GM18498 (cell line): ENCODE results near the gene ICAM2.
A peak's percentile ranks its signal among the peaks of the same experiment; 100 is the strongest.

Experiments used
- ATAC-seq: cut with Tn5 transposase; IDR thresholded peaks from one replicate; pipeline ENCODE4 v1.9.1; 2021; ENCODE audit warnings: mild to moderate bottlenecking, moderate library complexity; ENCODE audit not compliant: unreplicated experiment

ICAM2 gene

DNA sequence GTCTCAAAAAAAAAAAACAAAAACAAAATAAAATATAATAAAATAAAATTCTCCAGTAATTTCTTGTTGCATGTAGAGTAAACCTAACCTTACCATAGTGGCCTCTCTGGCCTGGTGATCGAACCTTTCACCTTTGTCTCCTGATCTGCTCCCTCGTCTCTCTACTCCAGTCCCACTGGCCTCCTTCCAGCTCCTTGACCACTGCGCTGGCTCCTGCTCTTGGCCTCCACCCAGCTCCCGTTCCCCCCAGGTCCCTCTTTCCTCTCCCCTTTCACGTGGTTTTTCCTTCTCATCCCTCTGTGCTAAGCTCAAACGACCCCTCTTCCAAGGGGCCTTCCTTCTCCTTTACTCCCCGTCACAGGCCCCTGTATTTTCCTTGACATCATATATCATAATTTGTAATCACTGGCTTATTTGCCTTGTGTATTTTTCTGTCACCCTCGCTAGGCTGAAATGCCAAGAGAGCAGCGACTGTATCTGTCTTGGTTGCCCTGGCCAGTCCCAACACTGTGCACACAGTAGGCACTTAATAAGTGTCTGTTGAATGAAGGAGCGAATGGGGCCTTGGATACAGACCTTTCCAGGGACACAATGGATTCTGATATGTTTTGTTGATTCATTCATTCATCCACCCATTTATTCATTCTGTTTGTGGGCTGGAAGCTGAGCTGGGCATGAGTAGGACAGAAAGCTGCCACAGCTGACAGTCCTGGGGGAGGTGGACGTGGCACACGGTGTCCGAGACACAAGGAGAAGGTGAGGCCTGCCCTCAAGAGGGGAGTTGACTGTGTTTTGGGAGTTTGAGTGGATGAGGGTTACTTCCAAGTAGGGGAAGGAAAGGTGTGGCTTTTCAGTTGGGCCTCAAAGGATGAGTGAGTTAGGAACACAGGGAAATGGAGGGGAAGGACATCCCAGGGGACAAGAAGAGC is 41.9 kb downstream of the ICAM2 start:
- no peak for ATAC-seq

DNA sequence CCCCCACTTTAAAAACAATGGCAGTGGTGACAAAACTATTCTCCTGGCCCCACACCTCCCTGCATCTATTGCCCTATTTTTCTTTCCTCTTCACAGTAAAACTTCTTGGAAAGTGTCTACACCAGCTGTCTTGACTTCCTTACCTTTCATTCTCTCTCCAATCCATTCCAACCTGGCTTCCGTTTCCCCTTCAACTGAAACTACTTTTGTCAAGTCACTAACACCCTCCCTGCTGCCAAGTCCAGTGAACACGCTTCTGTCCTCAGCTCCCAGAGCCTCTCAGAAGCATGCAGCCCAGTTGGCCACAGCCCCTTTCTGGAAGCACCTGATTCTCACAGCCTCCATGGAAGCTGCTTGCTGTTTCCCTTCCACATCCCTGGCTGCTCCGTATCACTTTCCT is 43.7 kb downstream of the ICAM2 start:
- no peak for ATAC-seq

DNA sequence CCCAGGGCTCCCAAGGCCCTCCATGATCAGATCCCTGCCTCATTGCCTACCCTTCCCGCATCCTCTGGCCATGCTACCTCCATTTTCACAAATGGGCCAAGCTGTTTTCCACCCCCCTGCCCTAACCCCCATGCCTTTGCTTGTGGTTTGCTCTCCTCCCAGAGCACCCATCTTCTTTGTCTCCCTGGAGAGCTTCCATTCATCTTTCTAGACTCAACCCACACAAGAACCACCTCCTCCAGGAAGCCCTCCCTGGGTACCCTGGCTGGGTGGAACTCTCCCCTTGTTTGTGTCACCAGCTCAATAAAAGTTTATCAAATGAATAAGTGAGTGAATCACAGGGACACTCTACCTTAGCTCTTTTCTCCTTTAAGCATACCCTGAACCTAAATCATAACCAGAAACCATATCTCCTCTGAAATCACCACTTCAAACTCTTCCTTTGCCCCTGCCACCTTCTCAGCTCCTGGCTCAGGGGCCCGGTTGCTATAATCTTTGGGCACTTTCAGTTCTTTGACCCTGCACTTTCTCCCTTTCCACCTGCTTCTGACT is 44.8 kb downstream of the ICAM2 start:
- ATAC-seq: no peak

DNA sequence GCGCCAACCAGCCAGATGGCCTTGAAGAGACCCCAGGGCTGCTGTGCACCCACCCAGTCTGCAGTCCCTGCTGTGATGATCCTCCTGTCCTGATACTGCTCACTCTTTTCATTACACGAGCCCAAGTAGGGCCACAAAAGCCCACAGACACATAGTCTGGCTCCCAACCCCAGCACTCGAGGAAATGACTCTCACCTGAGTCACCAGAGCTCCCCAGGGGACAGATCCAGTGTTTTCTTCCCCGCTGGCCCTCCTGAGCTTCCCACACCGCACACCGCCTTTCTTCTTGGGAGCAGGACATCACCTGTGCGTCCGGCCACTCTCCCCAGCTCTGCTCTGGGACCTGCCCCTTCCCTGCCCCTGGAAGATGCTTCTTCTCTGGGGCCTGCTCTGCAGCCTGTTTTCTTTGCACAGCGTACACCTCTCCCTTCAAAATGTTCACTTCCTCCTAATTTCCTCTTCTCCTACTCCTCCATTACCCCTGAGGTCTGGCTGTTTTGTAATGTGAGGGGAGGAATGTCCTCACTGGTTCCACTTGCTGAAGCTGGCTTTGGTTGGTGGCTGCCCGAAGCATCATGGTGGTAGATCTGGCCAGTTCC is 45.7 kb downstream of the ICAM2 start:
- ATAC-seq: no peak

DNA sequence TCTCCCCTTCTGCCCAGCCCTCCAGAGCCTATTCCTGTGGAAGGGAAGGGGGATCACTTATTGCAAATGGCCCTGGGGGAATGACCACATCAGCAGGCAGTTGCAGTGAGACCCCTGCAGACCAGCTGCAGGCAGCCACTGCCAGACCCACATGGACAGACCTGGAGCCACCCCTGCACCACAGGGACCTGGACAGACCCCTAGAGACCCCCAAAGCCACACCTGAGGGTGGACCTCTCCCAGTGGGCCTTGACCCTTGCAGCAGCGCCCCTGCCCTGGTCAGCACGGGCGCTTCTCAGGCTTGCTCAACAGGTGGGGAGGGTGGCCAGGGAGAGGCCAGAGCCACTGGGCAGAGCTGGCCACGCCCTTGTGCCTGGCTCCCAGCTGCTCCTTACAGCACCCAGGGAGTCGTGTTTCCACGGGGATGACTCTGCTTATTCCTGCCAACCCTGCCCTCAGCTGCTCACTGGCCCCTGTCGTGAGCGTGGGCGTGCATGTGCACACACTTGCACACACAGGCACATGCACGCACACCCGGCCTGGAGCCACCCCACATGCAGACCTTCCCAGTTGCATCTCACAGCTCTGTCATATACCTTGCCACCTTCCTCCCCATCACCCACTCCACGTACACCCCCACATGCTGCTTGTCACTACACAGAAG is 46.4 kb downstream of the ICAM2 start:
- ATAC-seq: no peak

DNA sequence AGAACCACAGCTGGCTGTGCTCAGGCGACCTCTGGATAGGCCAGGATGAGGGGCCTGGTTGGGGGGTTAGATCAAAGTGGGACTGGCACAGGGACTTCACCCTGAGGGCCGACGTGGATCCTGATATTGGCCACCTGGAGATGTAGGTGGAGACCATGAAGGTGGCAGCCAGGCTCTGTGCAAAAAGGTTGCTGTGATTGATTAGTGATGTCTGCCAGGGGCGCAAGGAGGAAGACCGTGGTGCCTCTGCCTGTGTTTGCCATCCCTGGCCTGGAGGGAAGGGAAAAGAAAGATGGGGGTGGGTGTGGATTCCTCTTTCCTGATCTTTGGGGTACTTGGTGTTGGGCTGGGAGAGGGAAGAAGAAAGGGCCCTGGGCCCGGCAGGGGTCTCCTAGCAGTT is 47.2 kb downstream of the ICAM2 start:
- no peak for ATAC-seq

DNA sequence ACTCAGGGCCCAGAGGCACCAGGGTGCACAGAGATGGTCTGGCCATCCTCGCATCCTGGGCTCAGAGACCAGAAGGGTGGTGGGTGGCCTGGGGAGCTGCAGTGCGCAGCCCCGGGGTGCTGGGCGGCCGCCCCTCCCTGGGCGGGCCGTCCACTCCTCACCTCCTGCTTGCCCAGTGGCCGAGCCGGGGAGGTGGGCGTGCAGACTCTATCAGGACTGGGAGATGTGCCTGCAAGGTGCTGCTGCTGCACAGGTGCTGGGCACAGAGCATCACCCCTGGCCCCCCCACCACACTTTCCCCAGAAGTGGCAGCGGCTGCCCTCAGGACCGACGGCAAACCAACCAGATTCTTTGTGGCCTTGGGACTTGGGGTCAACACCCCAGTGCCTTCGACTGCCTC is 47.6 kb downstream of the ICAM2 start, which contains the start of gene SCN4A:
SCN4A (minus strand) TSS at position 123 of the 400 bp plus-strand sequence; CDS start at position 46, 77 bp downstream.
- ATAC-seq: no peak

DNA sequence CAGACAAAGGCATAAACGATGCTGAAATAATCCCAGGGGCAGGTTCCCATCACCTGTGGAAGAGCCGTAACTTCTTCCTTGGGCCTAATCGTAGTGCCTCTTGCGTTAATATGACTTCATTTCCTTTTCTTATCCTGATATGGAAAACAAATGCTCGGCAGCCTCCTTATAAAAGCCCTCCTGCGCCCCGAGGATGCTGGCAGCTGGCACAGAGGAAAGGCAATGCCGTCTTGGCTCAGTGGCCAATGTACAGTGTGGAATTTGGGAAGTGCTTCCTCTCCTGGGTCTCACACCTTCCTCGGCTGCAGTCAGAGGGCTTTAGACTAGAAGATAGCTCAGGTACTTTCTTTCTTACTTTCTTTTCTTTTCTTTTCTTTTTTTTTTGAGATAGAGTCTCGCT is 51.2 kb downstream of the ICAM2 start:
- no peak for ATAC-seq

DNA sequence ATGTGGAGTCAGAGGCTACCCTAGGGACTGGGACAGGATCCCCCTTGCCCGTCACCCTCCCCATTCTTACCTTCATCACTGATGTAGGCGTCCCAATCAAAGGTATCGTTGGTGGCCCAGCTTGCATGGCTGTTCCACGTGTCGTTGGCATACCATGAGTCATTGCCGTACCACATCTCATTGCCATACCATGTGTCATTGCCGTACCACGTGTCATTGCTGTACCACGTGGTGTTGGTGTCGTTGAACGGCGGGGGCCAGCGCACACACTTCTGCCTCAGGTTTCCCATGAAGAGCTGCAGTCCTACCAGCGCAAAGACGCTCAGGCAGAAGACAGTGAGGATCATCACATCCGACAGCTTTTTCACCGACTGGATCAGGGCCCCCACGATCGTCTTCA is 52.5 kb downstream of the ICAM2 start:
- ATAC-seq: no peak

DNA sequence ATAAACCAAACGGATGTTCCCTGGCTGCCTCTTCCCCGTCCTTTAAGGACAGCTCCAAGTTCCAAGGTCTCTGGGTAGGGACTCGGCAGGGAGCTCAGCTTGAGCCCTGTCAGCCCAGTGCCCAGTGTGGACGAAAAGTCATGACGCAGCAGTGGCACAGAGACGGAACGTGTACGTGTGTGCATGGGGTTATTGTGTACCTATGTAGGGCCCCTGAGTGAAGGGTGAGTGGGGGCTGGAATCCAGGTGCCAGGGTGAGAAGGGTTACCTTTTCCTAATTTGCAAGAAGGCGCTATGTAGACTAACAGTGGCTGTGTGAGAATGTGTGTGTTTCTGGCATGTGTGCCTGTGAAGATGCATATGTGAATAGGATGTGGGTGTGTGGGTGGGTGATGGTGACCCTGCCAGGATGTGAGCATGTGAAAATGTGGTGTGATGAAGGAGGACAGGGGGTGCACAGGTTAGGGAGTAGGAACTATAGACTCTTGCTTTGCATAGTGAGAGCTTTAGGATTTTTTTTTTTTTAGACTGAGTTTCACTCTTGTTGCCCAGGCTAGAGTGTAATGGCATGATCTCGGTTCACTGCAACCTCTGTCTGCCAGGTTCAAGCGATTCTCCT is 53.7 kb downstream of the ICAM2 start:
- ATAC-seq: peak; percentile 67

DNA sequence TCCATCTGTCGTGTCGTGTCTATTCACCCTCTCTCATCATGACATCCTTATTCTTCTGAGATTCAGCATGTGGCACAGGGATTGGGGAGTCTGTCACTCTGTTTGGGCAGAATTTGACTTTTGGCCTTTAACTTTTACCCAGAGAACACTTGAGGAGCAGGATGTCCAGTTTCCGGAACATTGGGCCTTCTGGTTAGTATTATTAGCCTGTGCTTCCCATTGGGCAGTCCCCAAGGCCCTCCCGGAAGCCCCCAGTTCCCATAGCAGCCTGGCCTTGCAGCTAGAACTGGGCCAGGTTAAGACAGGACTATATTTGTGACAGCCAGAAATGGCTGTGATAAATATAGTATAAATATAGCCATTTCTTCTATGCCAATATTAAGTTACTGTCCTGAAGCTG is 57.3 kb downstream of the ICAM2 start:
- no peak for ATAC-seq

DNA sequence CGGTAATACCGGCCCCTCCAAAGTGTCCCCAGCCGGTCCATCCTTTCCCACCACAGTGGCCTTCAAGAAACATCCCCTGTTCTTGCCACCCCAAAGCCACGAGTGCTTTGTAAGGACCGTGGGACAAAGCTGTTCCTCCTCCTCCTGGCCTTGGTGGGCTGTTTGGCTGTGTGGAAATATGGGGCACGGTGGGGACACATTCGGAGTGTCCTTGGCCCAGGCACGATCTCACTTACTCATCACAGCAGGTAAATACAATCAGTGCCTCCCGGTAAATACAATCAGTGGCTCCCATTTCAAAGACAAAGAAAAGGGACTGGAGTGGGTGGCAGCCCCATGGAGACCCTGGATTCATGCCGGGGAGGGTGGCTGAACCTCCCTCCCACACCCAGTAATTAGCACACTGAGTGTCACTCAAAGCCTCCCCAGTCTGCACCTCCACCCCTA is 58.1 kb downstream of the ICAM2 start:
- ATAC-seq: no peak

DNA sequence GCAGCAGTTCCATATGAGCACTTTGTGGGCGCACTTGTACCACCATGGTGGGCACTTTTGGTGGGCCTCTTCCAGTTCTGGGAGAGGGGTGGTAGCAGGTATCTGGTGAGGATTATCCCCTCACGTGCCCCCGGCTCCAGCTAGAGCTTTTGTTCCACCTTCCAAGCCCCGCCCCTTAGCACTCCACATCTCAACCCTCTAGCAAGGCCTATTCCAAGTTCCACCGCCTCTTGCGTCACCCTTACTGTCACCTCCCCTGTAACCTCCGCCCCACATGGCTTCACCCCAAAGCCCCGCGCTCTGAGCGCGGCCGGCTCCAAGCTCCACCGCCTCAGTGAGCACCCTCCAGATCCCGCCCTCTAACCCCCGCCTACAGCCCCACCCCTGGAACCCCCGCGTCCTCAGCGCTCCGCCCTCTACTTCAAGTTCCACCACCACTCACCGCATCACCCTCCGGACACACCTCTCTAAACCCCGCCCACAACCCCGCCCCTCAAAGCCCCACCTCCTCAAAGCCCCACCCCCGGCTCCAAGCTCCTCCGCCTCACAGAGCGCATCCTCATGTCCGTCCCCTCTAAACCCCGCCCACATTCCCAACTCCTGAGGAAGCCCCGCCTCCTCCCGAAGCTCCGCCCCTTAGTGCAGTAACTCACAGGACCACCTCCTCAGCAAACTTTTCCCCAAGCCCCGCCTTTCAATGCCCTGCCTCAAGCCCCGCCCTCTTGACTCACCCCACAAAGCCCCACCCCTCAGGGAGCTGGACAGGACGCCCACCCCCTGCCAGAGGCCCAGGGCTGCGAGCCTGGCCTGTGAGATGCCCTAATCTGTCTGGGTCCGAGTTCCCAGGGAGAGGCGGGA is 58.8 kb downstream of the ICAM2 start:
- no peak for ATAC-seq

DNA sequence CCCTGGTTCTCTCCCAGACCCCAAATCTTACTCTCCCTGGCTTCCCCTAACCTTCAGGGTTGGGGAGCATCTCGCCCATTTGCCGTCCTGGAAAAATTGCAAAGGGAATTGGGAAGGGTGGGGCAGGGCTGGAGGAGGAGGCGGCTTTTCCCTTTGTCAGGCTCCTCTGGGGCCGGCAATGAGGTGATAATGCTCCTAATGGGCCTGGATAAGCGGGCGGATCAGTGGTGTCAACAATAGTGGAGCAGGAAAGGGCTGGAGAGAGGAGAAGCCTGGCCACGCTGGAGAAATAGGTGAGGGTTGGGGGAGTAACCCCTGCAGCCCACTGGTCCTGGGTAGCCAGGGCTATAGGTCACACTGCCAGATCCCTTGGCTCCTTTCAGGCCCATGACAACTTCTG is 60.0 kb downstream of the ICAM2 start:
- no peak for ATAC-seq

DNA sequence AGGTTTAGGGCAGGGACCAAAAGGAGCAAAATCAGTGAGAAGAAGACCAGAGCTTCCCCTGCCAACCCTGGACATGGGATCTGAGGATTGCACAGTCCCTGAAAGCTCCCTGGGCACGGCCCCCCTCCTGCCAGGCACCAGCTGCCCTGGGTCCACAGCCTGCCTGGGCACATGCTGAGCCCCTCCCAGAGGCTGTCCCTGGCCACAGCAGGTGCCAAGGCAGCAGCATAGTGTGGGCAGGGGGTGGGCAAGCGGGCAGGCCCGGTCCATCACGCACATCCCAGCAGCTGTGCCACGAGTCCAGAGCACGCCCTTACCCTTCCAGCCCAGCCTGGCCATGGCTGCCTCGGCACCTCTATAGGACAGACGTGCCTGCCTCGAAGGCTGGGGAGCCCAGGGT is 60.4 kb downstream of the ICAM2 start:
- ATAC-seq: no peak

DNA sequence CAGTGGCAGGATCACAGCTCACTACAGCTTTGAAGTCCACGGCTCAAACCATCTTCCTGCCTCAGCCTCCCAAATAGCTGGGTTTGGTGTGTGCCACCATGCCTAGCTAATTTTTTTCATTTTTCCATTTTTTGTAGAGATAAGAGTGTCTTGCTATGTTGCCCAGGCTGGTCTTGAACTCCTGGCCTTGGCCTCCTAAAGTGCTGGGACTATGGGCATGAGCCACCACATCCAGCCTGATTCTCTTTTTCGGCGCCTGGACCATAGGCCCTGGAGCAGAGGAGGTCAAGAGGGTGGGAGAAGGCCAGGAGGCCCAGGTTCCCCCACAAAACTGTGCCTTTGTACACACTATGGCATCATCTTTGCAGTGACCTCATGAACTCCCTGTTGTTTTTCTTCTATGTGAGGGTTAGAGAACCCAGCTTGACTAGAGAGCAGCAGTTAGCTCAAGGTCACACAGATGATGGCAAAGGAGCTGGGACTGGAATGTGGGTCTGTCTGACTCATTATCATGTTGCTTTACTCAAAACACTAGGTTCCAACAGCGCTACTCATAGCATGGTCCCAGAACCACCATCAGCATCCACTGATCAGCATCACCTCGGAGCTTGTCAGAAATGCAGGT is 64.0 kb downstream of the ICAM2 start:
- no peak for ATAC-seq

DNA sequence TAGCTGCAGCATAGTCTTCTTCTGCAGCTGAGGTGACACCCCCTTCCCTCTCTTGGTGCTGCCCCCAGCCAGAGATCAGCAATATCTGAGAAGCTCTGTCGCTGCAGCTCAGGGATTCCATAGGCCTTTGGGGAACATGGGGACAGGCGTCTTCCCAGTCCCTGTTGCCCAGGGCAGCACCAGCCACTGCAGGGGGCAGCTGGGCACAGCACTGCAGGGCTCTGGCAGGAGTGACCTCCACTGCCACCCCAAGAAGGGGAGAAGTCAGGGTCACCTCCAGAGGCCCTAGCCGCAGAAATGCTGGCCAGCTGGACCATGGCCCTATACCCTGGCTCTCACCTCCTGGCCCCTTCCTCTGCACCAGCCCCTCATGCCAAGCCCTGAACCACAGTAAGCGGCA is 64.6 kb downstream of the ICAM2 start:
- ATAC-seq: no peak

DNA sequence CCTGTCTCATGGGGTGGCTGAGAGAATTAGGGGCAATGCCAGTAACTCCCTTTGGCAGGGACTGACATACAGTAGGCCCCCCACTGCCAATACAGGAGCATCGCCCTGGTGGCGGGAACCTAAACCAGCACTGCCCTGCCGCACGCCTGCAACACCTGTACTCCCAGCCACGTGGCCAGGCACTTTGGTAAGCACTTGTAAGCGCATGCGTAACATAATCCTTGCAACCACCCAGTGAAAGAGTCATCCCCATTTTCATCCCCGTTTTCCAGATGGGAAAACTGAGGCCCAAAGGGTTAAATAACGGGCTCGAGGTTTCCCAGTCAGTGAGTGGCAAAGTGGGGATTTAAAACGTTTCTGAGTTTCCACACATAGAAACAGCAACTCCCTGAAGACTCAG is 65.2 kb downstream of the ICAM2 start:
- no peak for ATAC-seq

DNA sequence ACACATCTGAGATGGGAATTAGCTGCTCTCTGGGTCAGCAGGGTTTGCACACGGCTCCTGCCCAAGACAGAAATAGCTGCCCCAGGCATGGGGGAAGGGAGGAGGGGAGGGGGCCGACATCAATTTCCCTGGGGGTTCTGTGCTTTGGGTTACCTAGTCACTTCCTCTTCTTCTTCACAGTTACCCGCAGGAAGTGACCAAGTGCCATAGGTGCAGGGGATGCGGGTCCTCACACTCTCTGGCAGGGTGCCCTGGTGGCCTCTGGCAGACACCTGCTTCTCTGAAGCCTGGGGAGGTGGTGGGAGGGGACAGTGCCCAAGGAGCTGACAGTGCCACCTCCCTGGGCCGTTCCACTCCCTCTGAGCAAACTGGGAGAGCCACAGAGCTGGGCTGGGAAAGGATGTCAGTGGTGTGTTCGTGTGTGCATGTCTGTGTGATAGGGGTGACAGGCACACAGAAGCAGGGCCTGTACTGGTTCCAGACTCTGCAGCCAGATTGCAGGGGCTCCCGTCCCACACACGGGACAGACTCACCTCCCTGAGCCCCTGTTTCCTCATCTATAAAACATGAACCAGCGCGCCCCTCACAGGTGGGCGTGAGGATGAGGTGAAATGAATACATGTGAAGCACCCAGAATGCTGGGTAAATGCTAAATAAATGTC is 65.9 kb downstream of the ICAM2 start:
- peak; percentile 71 for ATAC-seq
